A172 (cell line): Measurements from ENCODE around the gene PALLD. TPM values are rescaled to one million over a fixed set of nuclear protein-coding genes. Genes with fewer than 3 reads are reported as not detected.

Experiments used
- DNase-seq: peaks from one replicate; pipeline ENCODE4 v3.0.0-alpha.2; 2015; ENCODE audit warnings: low spot score
- total RNA-seq: library from RNA; depleted of rRNA; stranded (reverse); fragments of >200 nt; shearing (Covaris generic); gene quantifications from 2 replicates; pipeline ENCODE4 v1.2.3, GENCODE V29; 2014

The PALLD gene
- total RNA-seq, 1 experiment from 2014 or later = 17.9 TPM

- DNase-seq = no peak
Observed at GRCh38 chr4:168731706-168732414, 235.0 kb downstream of the PALLD start.

DNA sequence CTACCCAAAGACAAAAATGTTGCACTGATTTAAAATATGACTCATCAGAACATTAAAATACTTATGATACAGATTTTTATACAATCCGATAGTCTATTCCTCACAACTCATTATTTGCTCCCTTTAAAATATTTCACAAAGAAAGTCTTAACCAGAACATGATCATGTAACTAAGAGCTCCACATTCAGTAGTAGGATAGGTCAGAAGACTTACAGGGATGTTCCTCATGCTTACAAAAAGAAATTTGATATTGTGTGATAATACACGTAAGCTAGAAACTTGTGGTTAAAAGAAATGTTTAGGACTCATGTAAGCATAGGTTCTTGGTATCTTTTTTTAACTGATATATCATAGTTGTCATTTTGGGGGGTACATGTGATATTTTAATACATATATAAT is 235.9 kb downstream of the PALLD start:
- no peak for DNase-seq

DNA sequence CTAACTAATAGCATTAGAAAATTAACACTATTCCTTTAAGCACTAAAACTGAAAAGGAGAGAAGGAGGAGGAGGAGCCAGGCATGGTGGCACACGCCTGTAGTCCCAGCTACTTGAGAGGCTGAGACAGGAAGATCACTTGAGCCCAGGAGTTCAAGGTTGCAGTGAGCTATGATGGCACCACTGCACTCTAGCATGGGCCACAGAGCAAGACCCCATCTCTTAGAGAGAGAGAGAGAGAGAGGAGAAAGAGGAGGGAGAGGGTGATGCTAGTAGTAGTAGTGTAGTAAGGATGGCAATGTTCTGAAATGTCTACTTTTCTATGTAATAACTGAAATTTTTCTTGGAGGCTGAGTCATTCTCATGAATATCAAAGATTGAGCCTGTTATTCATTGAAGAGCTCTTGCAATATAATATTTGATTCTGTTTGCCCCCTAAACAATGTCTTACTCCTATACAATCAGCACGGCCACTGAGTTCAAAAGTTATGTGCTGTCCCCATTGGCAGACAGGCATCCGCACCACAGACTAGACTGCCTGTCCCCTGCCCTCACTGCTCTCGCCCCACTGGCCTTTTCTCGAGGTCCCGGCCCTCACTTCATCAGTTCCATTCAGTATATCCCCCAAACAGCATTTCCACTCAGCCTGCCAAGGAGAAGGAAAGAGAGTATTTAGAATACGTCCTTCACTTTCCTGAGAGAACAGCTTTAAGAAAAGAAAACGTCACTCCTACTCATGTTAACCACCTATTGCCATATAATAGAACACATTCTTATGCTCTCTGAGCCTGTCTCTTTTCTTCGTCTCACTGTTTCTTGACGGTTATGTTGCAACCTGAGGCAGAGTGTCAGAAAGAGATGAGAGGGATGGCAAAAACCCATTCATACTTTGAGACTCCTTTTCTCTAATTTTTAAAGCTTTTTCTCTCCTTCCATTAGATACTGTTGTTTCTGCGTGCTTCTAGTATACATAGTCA is 238.1 kb downstream of the PALLD start:
- DNase-seq = no peak

DNA sequence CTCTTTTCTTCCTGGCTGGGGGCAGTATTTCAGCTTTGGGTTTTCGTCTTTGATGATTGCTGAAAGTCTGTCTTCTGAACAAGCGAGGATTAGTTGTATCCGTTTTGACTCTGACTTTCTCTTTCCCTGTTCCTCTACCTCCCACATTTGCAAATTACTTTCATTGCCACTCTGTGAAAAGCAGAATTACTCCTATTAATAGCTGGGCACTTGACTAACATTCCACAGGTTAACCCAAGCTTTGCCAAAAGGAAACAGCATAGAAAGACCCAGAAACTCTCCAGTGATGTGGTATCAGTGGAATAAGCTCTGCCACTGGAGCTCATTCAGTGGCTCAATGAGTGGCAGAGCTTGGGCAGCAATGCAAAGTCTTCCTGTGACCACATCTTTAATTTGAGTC is 238.9 kb downstream of the PALLD start:
- DNase-seq = no peak

GRCh38 chr4:168736860-168737805 is 240.3 kb downstream of the PALLD start:
- no peak for DNase-seq

DNA sequence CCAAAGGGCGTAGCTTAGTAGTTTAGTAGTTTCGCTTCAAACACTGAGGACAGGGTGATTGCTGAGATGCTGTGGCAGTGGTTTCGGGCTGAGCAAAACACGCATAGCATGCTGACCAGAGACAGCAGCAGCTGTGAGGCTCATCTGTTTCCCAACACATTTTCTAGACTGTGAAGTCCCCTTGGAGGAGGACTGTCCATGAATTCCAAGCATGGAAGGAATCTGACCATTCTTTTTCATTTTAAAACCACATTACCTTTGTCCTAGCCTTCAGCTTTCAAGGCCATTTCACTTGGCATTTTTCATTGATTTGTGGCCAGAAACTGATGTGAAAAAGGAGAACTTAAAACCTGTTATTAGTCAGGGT is 240.9 kb downstream of the PALLD start:
- no peak for DNase-seq

- no peak for DNase-seq
Observed at GRCh38 chr4:168739886-168740285, 243.0 kb downstream of the PALLD start.

DNA sequence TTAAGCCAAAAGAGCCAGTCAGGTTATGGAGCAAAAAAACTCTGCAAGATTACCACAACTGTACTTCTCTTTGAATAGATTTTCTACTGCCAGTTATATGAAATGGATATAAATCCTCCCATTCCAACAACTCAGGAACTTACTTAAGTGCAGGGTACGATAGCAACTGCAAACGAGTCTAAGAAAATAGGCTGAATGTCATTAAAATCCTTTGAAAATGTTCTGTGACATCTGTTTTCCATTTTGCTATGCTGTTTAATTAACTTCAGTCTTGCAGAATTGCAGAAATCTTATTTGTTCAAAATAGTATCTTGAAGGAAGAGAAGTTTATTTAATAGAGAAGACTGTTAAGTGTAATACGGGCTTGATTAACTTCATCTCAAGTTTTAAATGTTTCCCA is 243.8 kb downstream of the PALLD start:
- DNase-seq = no peak

DNA sequence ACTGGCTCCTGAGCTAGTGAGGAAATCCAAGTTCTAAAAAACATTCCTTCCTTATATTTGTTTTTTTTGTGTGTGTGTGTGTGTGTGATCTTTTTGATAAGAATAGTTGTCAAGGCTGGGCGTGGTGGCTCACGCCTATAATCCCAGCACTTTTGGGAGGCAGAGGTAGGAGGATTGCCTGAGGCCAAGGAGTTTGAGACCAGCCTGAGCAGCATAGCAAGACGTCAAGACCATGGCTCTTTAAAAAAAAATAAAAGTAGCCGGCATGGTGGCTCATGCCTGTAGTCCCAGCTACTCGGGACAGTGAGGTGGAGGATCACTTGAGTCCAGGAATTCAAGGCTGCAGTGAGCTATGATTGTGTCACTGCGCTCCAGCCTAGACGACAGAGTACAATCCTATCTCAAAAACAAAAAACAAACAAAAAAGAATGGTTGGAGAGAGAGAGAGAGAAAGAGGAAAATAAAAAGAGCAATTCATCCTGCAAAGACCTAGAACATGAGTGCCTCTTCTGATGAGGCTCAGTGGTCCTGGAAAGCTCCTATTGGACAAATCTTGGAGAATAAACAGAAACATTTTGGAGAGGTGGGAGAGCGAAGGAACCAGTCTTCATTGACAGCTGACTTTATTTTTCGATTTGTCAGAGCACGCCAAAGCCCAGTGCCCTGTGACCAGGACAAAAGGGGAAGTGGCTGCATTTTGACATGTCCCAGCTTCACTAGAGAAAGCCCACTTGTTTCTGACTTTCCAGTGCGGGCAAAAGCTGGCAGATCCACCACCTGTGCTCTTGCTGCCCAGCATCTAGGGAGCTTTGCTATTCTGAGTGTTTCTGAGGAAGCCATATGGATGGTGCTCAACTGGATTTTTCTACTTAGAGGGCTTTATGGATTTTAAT is 244.7 kb downstream of the PALLD start:
- DNase-seq = no peak

DNA sequence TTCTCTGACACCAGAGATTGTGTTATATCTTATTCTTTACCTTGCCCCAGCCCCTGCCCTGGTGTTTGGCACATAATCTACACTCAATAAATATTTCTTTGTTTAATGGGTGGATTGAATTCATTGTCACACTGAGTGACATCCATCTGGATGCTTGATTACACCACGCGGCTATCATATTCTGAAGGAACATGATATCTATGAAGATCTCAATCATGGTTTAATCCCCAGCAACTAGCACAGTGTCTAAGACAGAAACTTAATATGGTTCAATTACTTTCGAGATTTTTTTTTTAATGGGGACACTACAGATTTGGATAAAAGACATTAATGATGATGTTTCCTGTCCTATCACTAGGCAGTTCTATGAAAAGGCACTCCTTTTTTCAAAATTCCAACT is 246.3 kb downstream of the PALLD start:
- DNase-seq = no peak

GRCh38 chr4:168743601-168744000 is 246.7 kb downstream of the PALLD start:
- DNase-seq = no peak

DNA sequence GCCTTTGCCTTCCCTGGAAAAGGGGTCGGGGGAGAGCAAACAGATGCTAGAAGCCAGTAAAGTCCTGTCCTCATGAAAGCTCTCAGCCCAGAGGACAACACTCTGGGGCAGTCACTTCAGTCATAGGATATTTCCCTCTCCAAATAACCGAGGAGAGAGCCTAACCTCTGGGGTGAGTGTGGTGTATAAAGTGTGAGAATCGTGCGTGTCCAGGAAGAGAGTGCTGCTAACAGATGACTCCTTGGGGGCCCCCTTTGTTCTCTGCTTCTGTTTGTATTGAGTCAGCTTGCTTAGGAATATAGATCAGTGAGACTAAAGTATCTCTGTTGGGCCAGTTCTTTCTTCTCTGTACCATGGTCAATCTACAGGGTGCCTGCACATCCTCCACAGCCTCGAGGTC is 247.2 kb downstream of the PALLD start:
- no peak for DNase-seq

- DNase-seq = no peak
Observed at GRCh38 chr4:168748807-168749206, 252.0 kb downstream of the PALLD start.

DNA sequence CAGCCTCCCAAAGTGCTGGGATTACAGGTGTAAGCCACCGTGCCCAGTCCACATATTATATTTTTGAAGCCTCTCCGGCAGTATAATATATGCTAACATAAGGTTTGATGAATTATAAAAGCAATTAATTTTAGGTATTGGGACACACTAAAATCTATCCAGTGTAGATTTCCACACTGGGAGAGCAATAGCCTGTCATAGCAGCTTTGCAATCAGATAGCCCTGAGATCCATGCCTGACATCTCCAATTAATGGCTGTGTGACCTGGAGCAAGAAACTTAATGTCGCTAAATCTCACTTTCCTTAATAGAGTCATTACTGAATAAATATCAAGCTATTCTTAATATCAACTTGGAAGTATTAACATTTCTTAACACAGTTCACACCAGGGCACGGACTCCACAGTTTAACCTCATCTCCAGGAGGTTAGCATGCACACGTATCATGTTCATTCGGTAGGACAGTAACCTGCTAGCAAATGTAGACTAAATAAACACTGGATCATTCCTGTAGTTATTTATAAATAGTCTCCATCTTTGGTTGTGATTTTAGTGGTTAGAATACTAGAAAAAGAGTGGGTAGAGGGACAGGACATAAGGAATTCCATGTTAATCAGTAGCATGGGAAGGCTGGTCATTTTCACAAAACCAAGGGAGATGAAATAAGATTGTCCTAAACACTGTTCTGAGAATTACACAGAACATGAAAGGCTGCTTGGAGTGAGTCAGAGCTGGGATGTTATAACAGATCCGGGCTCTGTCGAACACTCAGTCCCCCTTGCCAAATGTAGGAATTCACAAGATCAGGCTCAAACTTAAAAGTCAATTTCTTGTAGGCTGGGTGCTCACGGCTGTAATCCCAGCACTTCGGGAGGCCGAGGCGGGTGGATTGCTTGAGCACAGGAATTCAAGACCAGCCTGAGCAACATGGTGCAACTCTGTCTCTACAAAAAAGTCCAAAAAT is 254.7 kb downstream of the PALLD start:
- no peak for DNase-seq

- DNase-seq = no peak
Observed at GRCh38 chr4:168755598-168756477, 259.0 kb downstream of the PALLD start.

DNA sequence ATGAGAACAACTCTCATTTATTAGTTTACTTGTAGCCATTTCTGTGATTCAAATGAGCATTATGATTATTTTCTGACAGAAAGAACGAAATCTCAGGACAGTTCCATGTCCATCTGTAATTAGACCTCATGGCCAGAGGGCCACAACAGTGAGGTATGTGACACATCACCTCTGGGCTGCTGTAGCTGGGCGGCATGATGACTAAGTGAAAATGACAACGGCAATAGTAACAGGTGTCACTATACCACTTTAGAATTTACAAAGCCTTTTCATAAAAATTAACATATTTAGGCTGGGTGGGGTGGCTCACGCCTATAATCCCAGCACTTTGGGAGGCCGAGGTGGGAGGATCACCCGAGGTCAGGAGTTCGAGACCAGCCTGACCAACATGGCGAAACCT is 260.6 kb downstream of the PALLD start:
- no peak for DNase-seq

- no peak for DNase-seq
Observed at GRCh38 chr4:168758351-168758876, 261.6 kb downstream of the PALLD start.

- no peak for DNase-seq
Observed at GRCh38 chr4:168759321-168759720, 262.5 kb downstream of the PALLD start.
